Limb (tissue), 2 donors: ENCODE results near the gene CRYAA.

ENCODE experiments used
- DNase-seq, 2 donors: peaks; one replicate each; pipeline ENCODE4 v3.0.0-alpha.2; 2016; ENCODE audit errors: extremely low spot score in 2 of 2

CRYAA gene

GRCh38 chr21:43201491-43201890, 32.7 kb downstream of the CRYAA start:
- DNase-seq, result no peak

GRCh38 chr21:43203591-43203990, 34.8 kb downstream of the CRYAA start:
- DNase-seq, result no peak

GRCh38 chr21:43204638-43205037, 35.8 kb downstream of the CRYAA start:
- no peak for DNase-seq

- no peak for DNase-seq
Observed at GRCh38 chr21:43206231-43207042, 37.6 kb downstream of the CRYAA start.

GRCh38 chr21:43207043-43207315, 38.2 kb downstream of the CRYAA start:
- no peak for DNase-seq

GRCh38 chr21:43207868-43208267, 39.1 kb downstream of the CRYAA start:
- DNase-seq, result no peak

- DNase-seq, result peak in 1 of 2 donors; percentile 23
Observed at GRCh38 chr21:43208561-43209332, 39.9 kb downstream of the CRYAA start.

- DNase-seq, result peak in 1 of 2 donors; percentile 23
Observed at GRCh38 chr21:43209575-43210453, 41.0 kb downstream of the CRYAA start.

GRCh38 chr21:43210454-43211071, 41.8 kb downstream of the CRYAA start:
- no peak for DNase-seq

GRCh38 chr21:43211072-43211759, 42.4 kb downstream of the CRYAA start:
- DNase-seq, result peak in 1 of 2 donors; percentile 40

GRCh38 chr21:43211760-43212115, 42.9 kb downstream of the CRYAA start:
- DNase-seq, result peak in 1 of 2 donors; percentile 37
